Heart left ventricle (tissue), 13 donors: Measurements from ENCODE around the gene HIVEP1.

Source experiments
- POLR2A ChIP-seq, 2 donors: fragments of 450-650 bp; IDR thresholded peaks; one replicate each; pipeline ENCODE4 v1.6.1; 2017; ENCODE audit warnings: antibody characterized with exemption in 2 of 2, mild to moderate bottlenecking in 2 of 2, moderate library complexity in 2 of 2
- TF ChIP-seq, protein P1 (sequence below), 12 donors: fragments of 200-600 bp; sonication (generic) in 4 of 12; IDR thresholded peaks; one replicate each; pipeline versions ENCODE4 v1.5.0 to v1.8.0; 2018 to 2022; ENCODE audit warnings: antibody characterized with exemption in 12 of 12, mild to moderate bottlenecking in 5 of 12
- donor health status: ischemic (EF 13 %, LVEDD 7.1; RV severe dilation, severe dysfunction).
- donor health status: DM: no; HTN: yes; CAD: no.
- donor health status: DM: no; HTN: no; CAD: no.
- donor health status: ischemic (EF 25% LVEDD 6.9; RV normal size, moderate dysfunction).
- donor health status: ischemic (EF 25% LVEDD 5.7; RV mildly dilated, moderate dysfunction).
- donor health status: ischemic (EF 35%, LVEDD 5.7; RV mildly dilated, moderate dysfunction).
- donor health status: nonischemic (EF 11% LVEDD 7.7; RV severe dilation, severe dysfunction).
- donor health status: DM: yes; HTN: yes; CAD: no.
- donor health status: PGD.
- donor health status: ischemic (EF 29% LVEDD 5.4; RV normal size, mild dysfunction).
- donor health status: nonischemic (EF 23%, LVEDD 6.1; RV moderate dilation, normal function).

DNA sequence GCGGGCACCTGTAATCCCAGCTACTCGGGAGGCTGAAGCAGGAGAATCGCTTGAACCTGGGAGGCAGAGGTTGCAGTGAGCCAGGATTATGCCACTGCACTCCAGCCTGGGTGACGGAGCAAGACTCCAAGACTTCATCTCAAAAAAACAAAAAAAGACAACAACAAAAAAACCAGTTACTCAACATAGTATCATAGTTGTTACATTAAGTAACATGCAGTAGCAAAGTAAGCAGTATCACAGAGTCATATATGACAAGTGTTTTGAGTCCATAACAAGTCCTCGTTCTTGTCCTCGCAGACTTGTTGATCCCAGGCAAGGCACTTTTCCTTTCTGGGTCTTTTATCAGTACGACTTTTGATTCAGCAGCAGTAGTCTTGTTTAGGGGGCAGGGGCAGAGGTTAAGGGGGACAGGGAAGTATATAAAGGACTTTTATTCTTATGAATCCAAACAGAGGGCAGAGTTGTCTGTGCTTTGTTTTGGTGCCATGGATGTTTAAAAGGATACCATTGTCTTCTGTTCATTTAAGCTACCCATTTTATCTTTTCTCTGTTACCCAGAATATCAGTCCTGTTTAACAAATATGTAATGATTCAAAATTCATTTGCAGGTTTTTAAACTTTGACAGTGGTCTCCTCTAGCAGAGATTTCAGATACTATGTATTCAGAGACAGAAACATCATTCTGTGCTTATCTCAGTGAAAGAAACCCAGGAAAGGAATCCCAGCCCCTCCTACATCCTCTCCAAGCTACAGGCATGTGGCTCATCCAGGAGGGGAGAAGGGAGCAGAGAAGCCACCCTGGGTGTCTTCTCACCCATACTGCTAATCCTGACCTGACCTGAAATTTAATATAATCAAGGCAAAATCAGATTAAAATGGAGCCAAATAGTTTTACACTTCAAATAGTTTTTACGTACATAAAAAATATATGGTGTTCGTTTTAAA, 140.2 kb downstream of the HIVEP1 start:
- TF ChIP-seq, protein P1, sequence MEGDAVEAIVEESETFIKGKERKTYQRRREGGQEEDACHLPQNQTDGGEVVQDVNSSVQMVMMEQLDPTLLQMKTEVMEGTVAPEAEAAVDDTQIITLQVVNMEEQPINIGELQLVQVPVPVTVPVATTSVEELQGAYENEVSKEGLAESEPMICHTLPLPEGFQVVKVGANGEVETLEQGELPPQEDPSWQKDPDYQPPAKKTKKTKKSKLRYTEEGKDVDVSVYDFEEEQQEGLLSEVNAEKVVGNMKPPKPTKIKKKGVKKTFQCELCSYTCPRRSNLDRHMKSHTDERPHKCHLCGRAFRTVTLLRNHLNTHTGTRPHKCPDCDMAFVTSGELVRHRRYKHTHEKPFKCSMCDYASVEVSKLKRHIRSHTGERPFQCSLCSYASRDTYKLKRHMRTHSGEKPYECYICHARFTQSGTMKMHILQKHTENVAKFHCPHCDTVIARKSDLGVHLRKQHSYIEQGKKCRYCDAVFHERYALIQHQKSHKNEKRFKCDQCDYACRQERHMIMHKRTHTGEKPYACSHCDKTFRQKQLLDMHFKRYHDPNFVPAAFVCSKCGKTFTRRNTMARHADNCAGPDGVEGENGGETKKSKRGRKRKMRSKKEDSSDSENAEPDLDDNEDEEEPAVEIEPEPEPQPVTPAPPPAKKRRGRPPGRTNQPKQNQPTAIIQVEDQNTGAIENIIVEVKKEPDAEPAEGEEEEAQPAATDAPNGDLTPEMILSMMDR (IDR thresholded peaks at IDR 0.05), result no peak
- no peak for TF ChIP-seq POLR2A (IDR thresholded peaks at IDR 0.05)
